Thymus (tissue), 11 donors: Measurements from ENCODE around the gene HNF4A. TPM values are rescaled to one million over a fixed set of nuclear protein-coding genes. Genes with fewer than 3 reads are reported as not detected.
"Not testable (repeated sequence)": the region's sequence is repeated elsewhere in the genome, so short reads cannot be mapped to it uniquely, and the experiment has no call there.

Experiments
- DNase-seq, 9 donors: peaks; one replicate each; pipeline ENCODE4 v3.0.0-alpha.2; 2013; ENCODE audit warnings: low spot score in 9 of 9, low read depth in 6 of 9, missing footprints in 1 of 9
- H3K27ac ChIP-seq, 2 donors: one replicate each; pipeline ENCODE4 v1.5.1; 2013; ENCODE audit warnings: control low read depth in 1 of 2, low read depth in 1 of 2, low read length in 1 of 2, mild to moderate bottlenecking in 1 of 2, moderate library complexity in 1 of 2
- H3K27me3 ChIP-seq, 2 donors: one replicate each; pipeline ENCODE4 v1.5.1; 2013; ENCODE audit warnings: low read length in 1 of 2; ENCODE audit not compliant: control insufficient read depth in 2 of 2, insufficient read depth in 1 of 2
- H3K36me3 ChIP-seq, 2 donors: one replicate each; pipeline ENCODE4 v1.5.1; 2013; ENCODE audit warnings: low read length in 1 of 2, mild to moderate bottlenecking in 1 of 2, moderate library complexity in 1 of 2; ENCODE audit not compliant: control insufficient read depth in 2 of 2, insufficient read depth in 2 of 2
- H3K4me1 ChIP-seq, 2 donors: one replicate each; pipeline ENCODE4 v1.5.1; 2013; ENCODE audit warnings: low read length in 2 of 2; ENCODE audit not compliant: control insufficient read depth in 2 of 2, insufficient read depth in 2 of 2
- H3K4me3 ChIP-seq, 2 donors: one replicate each; pipeline ENCODE4 v1.5.1; 2013; ENCODE audit warnings: low read length in 2 of 2, control low read depth in 1 of 2, mild to moderate bottlenecking in 1 of 2
- H3K9me3 ChIP-seq, 2 donors: one replicate each; pipeline ENCODE4 v1.5.1; 2013; ENCODE audit warnings: low read length in 1 of 2, mild to moderate bottlenecking in 1 of 2; ENCODE audit not compliant: control insufficient read depth in 2 of 2, insufficient read depth in 1 of 2
- WGBS: extraction: QIAGEN DNeasy Blood & Tissue Kit; methylation state at CpG from one replicate; pipeline ENCODE4 v1.1.7; 2013; 5-methylcytosine and 5-hydroxymethylcytosine counted together
- polyA plus RNA-seq: library from polyadenylated mRNA; stranded (reverse); fragments of 200-250 nt; gene quantifications from one replicate; pipeline ENCODE4 v1.2.3, GENCODE V29; 2013
- total RNA-seq: library from RNA; stranded (reverse); fragments of 120-200 nt; gene quantifications from one replicate; pipeline ENCODE4 v1.2.4, GENCODE V29; 2013
- donor health status: healthy.

HNF4A gene
- total and polyA plus RNA-seq, 2 donors = 0.05 to 0.16 TPM

DNA sequence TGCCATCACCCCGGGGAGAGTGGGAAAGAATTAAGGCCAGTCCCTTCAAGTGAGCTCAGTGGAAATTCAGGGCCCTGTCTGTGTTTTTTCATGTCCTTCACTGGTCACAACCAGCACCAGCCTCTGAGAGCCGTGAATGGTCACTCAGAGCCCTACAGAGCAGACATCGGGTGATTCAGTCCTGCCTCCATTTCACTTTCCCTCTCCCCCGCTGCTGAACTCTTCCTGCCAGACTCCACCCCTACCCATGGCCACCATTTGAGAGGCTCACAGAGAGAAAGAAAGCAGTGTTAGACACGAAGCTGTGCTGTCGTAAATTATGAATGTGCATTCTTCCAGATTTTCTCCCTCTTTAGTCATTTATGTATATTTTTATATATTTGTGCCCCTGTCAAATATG, 13.3 kb upstream of the HNF4A start:
- WGBS = 77% methylated on average over 6 of the region's 6 CpGs
- no peaks in the 10 kb centered on the region for H3K36me3 ChIP-seq
- no peaks in the 10 kb centered on the region for H3K9me3 ChIP-seq
- no peak overlapping the region for H3K27ac ChIP-seq
- H3K27me3 ChIP-seq = peaks cover 0 to 8% of the 10 kb centered on the region in 2 donors
- no peak for DNase-seq
- H3K4me1 ChIP-seq = no peaks in the 10 kb centered on the region
- no peak overlapping the region for H3K4me3 ChIP-seq

DNA sequence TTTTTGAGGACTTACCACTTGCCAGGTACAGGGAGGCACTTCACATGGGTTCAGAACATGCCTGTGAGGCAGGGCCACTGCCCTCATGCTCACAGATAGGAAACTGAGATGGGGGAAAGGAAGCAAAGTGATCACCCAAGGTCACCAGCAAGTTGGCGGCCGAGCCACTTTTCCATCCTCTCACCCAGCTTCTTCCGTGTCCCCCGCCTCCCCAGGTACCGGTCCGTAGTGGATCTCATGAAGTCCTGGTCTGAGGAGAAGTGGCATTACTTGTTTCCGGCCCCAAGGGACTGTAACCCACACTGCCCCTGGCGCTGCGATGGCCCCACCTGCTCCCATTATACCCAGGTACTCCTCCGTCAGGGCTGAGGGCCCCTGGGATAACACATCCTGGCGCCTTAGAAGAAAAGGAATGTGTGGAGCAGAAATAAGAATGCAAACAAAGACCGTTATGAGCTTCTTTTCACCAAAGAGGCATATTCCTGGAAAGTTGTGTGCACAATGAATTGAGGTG, 12.3 kb upstream of the HNF4A start:
- no peaks in the 10 kb centered on the region for H3K36me3 ChIP-seq
- no peak for DNase-seq
- peaks cover 0 to 2% of the 10 kb centered on the region in 2 donors for H3K27me3 ChIP-seq
- H3K4me3 ChIP-seq = no peak overlapping the region
- H3K9me3 ChIP-seq = no peaks in the 10 kb centered on the region
- 94% methylated on average over 12 of the region's 12 CpGs for WGBS
- H3K27ac ChIP-seq = no peak overlapping the region
- H3K4me1 ChIP-seq = no peaks in the 10 kb centered on the region

DNA sequence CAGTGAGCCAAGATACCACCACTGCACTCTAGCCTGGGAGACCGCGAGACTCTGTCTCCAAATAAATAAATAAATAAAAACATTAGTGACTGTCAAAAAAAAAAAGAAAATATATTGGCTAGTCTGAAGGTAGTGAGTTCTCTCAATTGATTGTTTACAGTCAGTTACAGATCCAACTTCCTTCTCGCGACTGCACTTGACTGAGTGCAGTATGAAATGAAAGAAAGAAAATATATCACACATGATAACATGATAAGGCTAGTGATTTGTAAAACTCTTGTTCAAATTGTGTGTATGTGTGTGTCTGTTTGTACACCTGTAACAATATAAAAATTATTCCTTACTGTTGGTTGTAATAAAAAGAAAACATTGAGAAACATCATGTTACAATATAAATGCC, 10.8 kb upstream of the HNF4A start:
- 83% methylated on average over 4 of the region's 4 CpGs for WGBS

DNA sequence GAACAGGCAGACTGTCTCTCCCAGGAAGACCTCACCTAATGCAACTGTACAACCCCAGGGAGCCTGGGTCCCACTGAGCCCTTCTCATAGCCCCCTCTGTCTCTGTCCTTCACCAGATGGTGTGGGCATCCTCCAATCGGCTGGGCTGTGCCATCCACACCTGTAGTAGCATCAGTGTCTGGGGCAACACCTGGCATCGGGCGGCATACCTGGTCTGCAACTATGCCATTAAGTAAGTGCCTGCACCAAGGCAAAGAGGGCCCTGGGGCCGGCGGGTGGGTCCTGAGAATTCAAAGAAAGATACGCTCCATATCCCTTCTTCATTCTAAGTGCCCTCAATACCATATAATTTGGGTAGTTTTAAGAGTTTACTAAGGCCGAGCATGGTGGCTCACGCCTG, 10.4 kb upstream of the HNF4A start:
- no peak overlapping the region for H3K4me3 ChIP-seq
- 97% methylated on average over 8 of the region's 8 CpGs for WGBS
- DNase-seq = no peak

More for the DNA sequence above, 10.8 kb upstream of the HNF4A start:
- Histone ChIP-seq H3K4me3 (no peak overlapping the region), H3K9me3 (no peaks in the 10 kb centered on the region), H3K27me3 (no peaks in the 10 kb centered on the region), H3K4me1 (no peaks in the 10 kb centered on the region), H3K36me3 (no peaks in the 10 kb centered on the region), H3K27ac (no peak overlapping the region)
- no peak for DNase-seq

DNA sequence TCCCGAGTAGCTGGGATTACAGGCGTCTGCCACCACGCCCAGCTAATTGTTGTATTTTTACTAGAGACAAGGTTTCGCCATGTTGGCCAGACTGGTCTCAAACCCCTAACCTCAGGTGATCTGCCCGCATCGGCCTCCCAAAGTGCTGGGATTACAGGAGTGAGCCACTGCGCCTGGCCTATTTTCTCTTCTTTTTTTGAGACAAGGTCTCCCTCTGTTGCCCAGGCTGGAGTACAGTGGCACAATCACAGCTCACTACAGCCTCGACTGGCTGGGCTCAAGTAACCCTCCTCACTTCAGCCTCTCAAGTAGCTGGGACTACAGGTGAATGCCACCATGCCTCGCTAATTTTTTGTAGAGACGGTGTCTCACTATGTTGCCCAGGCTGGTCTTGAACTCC, 9.6 kb upstream of the HNF4A start:
- H3K4me3 ChIP-seq, H3K9me3 ChIP-seq, DNase-seq, H3K27ac ChIP-seq, H3K4me1 ChIP-seq, H3K36me3 ChIP-seq, H3K27me3 ChIP-seq: not testable (repeated sequence)
- WGBS = 98% methylated on average over 10 of the region's 10 CpGs

More for the DNA sequence above, 10.4 kb upstream of the HNF4A start:
- Histone ChIP-seq H3K4me1 (no peaks in the 10 kb centered on the region), H3K36me3 (no peaks in the 10 kb centered on the region), H3K9me3 (no peaks in the 10 kb centered on the region), H3K27ac (no peak overlapping the region), H3K27me3 (no peaks in the 10 kb centered on the region)

DNA sequence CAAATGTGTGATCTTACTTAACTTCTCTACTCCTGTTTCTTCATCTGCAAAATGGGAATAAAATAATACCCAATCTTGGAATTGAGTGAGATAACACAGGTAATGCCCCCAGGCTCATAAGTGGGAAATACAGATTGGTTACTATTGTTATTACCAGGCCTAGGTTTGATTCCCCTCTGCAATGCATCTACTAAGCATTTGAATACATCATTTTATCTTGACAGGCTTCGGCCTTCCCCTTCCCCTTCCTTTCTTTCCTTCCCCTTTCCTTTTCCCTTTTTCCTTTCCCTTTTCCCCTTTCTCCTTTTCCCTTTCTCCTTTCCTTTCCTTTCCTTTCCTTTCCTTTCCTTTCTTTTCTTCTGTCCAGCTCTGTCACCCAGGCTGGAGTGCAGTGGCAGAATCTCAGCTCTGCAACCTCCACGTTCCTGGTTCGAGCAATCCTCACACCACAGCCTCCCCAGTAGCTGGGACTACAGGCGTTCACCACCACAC, 7.3 kb upstream of the HNF4A start:
- Histone ChIP-seq H3K4me3 (no peak overlapping the region), H3K36me3 (no peaks in the 10 kb centered on the region), H3K4me1 (no peaks in the 10 kb centered on the region), H3K27ac (no peak overlapping the region), H3K9me3 (no peaks in the 10 kb centered on the region), H3K27me3 (no peaks in the 10 kb centered on the region)
- 96% methylated on average over 4 of the region's 4 CpGs for WGBS
- DNase-seq = no peak

DNA sequence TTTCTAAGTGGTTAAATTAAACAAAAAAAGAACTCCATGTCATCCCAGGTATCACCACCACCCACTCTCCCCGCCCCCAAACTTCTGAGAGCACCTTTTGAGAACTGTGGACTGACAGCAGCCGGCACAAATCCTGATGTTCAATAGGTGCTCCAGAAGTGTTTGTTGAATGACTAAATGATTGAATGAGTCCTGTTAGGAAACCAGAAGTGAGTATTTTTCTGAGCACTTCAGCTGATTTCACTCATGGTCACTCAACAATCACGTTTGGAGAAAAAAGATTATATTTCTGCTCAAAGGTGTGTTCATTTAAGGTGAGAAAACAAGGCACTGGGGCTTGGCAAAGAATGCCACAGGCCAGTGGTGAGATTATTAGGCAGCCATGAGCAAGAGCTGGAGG, 6.2 kb upstream of the HNF4A start:
- Histone ChIP-seq H3K4me3 (no peak overlapping the region), H3K27me3 (no peaks in the 10 kb centered on the region), H3K36me3 (no peaks in the 10 kb centered on the region), H3K4me1 (no peaks in the 10 kb centered on the region), H3K9me3 (no peaks in the 10 kb centered on the region), H3K27ac (no peak overlapping the region)
- no peak for DNase-seq
- 91% methylated on average over 3 of the region's 3 CpGs for WGBS

DNA sequence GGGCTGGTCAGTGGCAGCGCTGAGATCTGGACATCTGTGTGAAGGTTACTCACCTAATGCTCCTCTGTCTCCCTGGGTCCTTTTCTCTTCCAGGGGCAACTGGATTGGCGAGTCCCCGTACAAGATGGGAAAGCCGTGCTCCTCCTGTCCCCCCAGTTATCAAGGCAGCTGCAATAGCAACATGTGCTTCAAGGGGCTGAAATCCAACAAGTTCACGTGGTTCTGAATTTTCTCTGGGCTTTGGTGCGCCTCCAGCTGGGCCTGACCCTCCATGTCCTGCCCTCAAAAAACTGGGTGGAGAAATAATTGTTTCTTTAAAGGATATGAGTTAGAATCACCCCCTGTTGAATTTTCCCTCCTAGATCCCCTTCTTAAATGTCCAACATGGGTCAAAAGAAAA, 4.9 kb upstream of the HNF4A start:
- H3K4me3 ChIP-seq = no peak overlapping the region
- H3K4me1 ChIP-seq = no peaks in the 10 kb centered on the region
- no peaks in the 10 kb centered on the region for H3K36me3 ChIP-seq
- DNase-seq = no peak
- no peak overlapping the region for H3K27ac ChIP-seq
- H3K27me3 ChIP-seq = peaks cover 0 to 3% of the 10 kb centered on the region in 2 donors
- WGBS = 93% methylated on average over 6 of the region's 6 CpGs
- H3K9me3 ChIP-seq = no peaks in the 10 kb centered on the region

DNA sequence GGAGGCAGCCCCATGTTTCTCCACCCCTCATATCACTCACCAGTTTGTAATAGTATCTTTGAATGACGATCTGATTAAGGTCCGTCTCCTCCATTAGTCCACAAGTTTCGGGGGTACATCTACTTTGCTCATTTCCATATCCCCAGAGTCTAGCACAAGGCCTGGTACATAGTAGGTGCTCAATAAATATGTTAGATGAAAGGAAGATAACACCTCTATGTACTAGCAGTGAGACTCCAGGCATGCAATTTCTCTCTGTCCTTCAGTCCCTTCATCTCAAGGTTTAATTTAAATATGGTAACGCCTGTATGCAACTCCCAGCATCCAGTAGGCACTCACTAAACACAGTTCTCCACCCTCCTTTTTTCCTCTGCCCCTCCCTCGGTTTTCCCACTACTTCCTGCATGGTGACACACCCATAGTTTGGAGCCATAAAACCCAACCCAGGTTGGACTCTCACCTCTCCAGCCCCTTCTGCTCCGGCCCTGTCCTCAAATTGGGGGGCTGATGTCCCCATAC, 461 bp upstream of the HNF4A start:
- DNase-seq = no peak

More for the DNA sequence above, 461 bp upstream of the HNF4A start:
- Histone ChIP-seq H3K36me3 (no peaks in the 10 kb centered on the region), H3K9me3 (no peaks in the 10 kb centered on the region), H3K4me3 (no peak overlapping the region), H3K27ac (no peak overlapping the region), H3K27me3 (peaks cover 0 to 4% of the 10 kb centered on the region in 2 donors), H3K4me1 (no peaks in the 10 kb centered on the region)
- 90% methylated on average over 6 of the region's 6 CpGs for WGBS
